ENCODE data around the gene ECT2. TPM values are rescaled to one million over a fixed set of nuclear protein-coding genes. Genes with fewer than 3 reads are reported as not detected.

The ECT2 gene
- total RNA-seq, 1 experiment from 2014 or later: 81.3 TPM

- Histone ChIP-seq H3K56ac (ENCODE audit: insufficient read length, low read depth, low read length) (no peak overlapping the region), H3K4ac (ENCODE audit: low read depth, low read length) (no peak overlapping the region), H2BK5ac (ENCODE audit: insufficient read length, low read length) (no peak overlapping the region), H3K18ac (ENCODE audit: insufficient read length, low read depth, low read length) (no peak overlapping the region), H3K9ac (ENCODE audit: extremely low read depth, insufficient read length, low read length) (no peak overlapping the region), H3K27ac (ENCODE audit: insufficient read length, low read depth, low read length) (no peak overlapping the region), H3K23ac (ENCODE audit: insufficient read length, low read depth, low read length) (no peak overlapping the region), H3T11ph (ENCODE audit: low read length) (no peak overlapping the region), H3K27me3 (ENCODE audit: insufficient read depth, low read length) (no peaks in the 10 kb centered on the region), H3K4me1 (ENCODE audit: insufficient read depth, low read length) (no peaks in the 10 kb centered on the region), H4K5ac (ENCODE audit: insufficient read length, low read depth, low read length) (no peak overlapping the region), H4K8ac (replicated peaks; ENCODE audit: insufficient read length, low read depth, low read length) (no peak overlapping the region), H2AFZ (ENCODE audit: low read length) (no peak overlapping the region), H3K79me2 (ENCODE audit: insufficient read depth, low read length) (no peaks in the 10 kb centered on the region), H2BK12ac (ENCODE audit: insufficient read length, low read depth, low read length) (no peak overlapping the region), H2BK20ac (ENCODE audit: low read depth, low read length, poor library complexity, severe bottlenecking) (no peak overlapping the region), H3K9me3 (ENCODE audit: control insufficient read depth, low read depth, low read length) (no peaks in the 10 kb centered on the region), H3K79me1 (ENCODE audit: insufficient read depth, low read depth, low read length, poor library complexity, severe bottlenecking) (no peaks in the 10 kb centered on the region), H3K4me2 (ENCODE audit: insufficient read depth, insufficient read length, low read length) (peak overlapping the region; percentile 90), H4K20me1 (ENCODE audit: control insufficient read depth, insufficient read depth, insufficient read length) (no peaks in the 10 kb centered on the region), H2BK120ac (ENCODE audit: low read depth, low read length, poor library complexity, severe bottlenecking) (no peak overlapping the region), H3K23me2 (ENCODE audit: insufficient read length, low read depth, low read length, poor library complexity, severe bottlenecking) (peaks cover 10% of the 10 kb centered on the region), H2BK15ac (ENCODE audit: low read depth, low read length) (no peak overlapping the region), H3K14ac (ENCODE audit: insufficient read depth, low read length) (no peak overlapping the region), H2AK5ac (ENCODE audit: insufficient read length, low read length) (no peak overlapping the region), H4K91ac (ENCODE audit: insufficient read length, low read depth, low read length) (no peak overlapping the region)
- no peak for DNase-seq
- Mint-ChIP-seq H3K27ac (no peak overlapping the region), H3K36me3 (ENCODE audit: insufficient read depth in 1 of 3, low read depth in 3 of 3) (no peaks in the 10 kb centered on the region), H3K9me3 (no peaks in the 10 kb centered on the region), H3K27me3 (ENCODE audit: low read depth) (peaks cover 16% of the 10 kb centered on the region), H3K4me1 (peaks cover 13 to 21% of the 10 kb centered on the region in 2 experiments), H3K4me3 (peak overlapping the region; percentile 94 to 95; a peak in 4 of 5 replicates)
- no peak for TF ChIP-seq CTCF (conservative IDR thresholded peaks at IDR 0.05)
- WGBS (ENCODE audit: extremely low coverage, insufficient read length, low lambda C conversion rate): no CpG with 5 or more reads among the region's 2 CpGs
Measured at GRCh38 chr3:172708921-172709773, 41.4 kb upstream of the ECT2 start.
